ENCODE data around the gene CEACAM4. TPM values are rescaled to one million over a fixed set of nuclear protein-coding genes. Genes with fewer than 3 reads are reported as not detected.
"Not testable (repeated sequence)": the region's sequence is repeated elsewhere in the genome, so short reads cannot be mapped to it uniquely, and the experiment has no call there.

The CEACAM4 gene
- total RNA-seq = not detected

- H3K9me3 Mint-ChIP-seq (ENCODE audit: low read depth) = peaks cover 8% of the 10 kb centered on the region
- no peaks in the 10 kb centered on the region for H3K36me3 Mint-ChIP-seq (ENCODE audit: low read depth)
- DNase-seq = no peak
- intact Hi-C loops (cut with DNase I, micrococcal nuclease) = no loop called here
- no peak for ATAC-seq
- H3K4me1 Mint-ChIP-seq = no peaks in the 10 kb centered on the region
- no peak within 1 kb of the TSS for H3K27ac Mint-ChIP-seq
- no peak within 1 kb of the TSS for H3K4me3 Mint-ChIP-seq
- CTCF ChIA-PET = no interaction called here
- POLR2A ChIA-PET = no interaction called here
- H3K27me3 Mint-ChIP-seq = peaks cover 10% of the 10 kb centered on the region
Measured at GRCh38 chr19:41626877-41627276, at the start of gene CEACAM4. CEACAM4 (minus strand) TSS chr19:41627074; CDS start chr19:41626963, 111 bp downstream.

- peaks cover 38% of the 10 kb centered on the region for H3K27me3 Mint-ChIP-seq
- H3K27ac Mint-ChIP-seq = no peak overlapping the region
- ChIA-PET POLR2A (no interaction called here), CTCF (interaction anchor here (0.7 to 1.4 kb wide), 3 partner anchors 16 to 82 kb away, joined by 3 read pairs; no protein-coding TSS in a partner anchor)
- intact Hi-C loops (cut with DNase I, micrococcal nuclease) = no loop called here
- no peaks in the 10 kb centered on the region for H3K4me1 Mint-ChIP-seq
- DNase-seq (no peak), ATAC-seq (no peak)
- no peak overlapping the region for H3K4me3 Mint-ChIP-seq
- H3K9me3 Mint-ChIP-seq (ENCODE audit: low read depth) = peaks cover 1% of the 10 kb centered on the region
- H3K36me3 Mint-ChIP-seq (ENCODE audit: low read depth) = no peaks in the 10 kb centered on the region
Measured at GRCh38 chr19:41671486-41671885, 44.6 kb upstream of the CEACAM4 start.

DNA sequence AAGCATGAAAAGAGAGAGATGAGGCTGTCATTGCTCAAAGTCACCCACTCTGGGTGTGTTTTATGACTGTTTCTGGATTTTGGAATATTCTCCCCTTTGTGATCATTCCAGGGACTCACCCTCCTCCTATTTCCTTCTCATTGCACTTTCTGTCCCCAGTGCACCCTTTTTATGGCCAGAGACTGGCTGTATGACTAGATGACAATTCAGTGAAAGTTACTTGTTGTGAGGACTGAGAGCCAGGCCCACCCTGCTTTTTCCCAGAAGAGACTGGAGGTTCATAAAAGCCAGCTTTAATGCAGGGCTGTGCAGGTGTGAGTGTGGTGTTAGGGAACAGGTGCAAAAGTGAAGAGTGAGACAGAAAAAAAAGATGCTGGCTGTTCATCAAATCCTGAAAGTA, 43.9 kb upstream of the CEACAM4 start:
- ChIA-PET CTCF (interaction anchor here (0.7 to 1.4 kb wide), 4 partner anchors 15 to 83 kb away, joined by 3 read pairs; no protein-coding TSS in a partner anchor), POLR2A (interaction anchor here (0.6 kb wide), 1 partner anchor 17 kb away, joined by 5 read pairs; no protein-coding TSS in a partner anchor)
- no peaks in the 10 kb centered on the region for H3K4me1 Mint-ChIP-seq
- no peak overlapping the region for H3K27ac Mint-ChIP-seq
- peaks cover 6% of the 10 kb centered on the region for H3K9me3 Mint-ChIP-seq (ENCODE audit: low read depth)
- no peak for ATAC-seq
- H3K27me3 Mint-ChIP-seq = peaks cover 35% of the 10 kb centered on the region
- intact Hi-C loops (cut with DNase I, micrococcal nuclease) = no loop called here
- H3K36me3 Mint-ChIP-seq (ENCODE audit: low read depth) = no peaks in the 10 kb centered on the region
- no peak overlapping the region for H3K4me3 Mint-ChIP-seq
- DNase-seq = no peak

- H3K27me3 Mint-ChIP-seq = peaks cover 34% of the 10 kb centered on the region
- CTCF ChIA-PET = interaction anchor here (0.8 to 1.8 kb wide), 3 partner anchors 23 to 93 kb away, joined by 4 to 5 read pairs (median 4); no protein-coding TSS in a partner anchor
Measured at GRCh38 chr19:41668315-41668714, 41.4 kb upstream of the CEACAM4 start.

DNA sequence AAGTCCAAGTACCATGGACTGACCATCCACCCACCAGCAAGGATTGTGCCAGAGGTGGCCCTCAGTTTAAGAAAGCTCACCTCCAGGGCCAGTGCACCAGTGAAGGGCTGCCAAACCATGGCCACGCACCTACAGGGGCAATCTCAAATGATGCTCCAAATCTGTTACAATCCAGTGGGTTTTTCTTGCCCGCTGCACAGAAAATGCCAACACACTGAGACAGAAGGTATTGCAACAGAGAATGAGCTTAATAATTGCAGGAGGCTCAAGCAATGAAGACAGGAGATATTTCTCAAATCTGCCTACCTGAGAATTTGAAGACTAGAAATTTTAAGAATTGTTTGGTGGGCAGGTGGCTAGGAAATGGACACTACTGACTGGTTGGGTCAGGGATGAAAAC, 39.2 kb upstream of the CEACAM4 start:
- Mint-ChIP-seq H3K4me1 (no peaks in the 10 kb centered on the region), H3K36me3 (ENCODE audit: low read depth) (no peaks in the 10 kb centered on the region), H3K27me3 (peaks cover 25% of the 10 kb centered on the region), H3K9me3 (ENCODE audit: low read depth) (peaks cover 18% of the 10 kb centered on the region), H3K4me3 (no peak overlapping the region), H3K27ac (no peak overlapping the region)
- ATAC-seq (no peak), DNase-seq (no peak)
- ChIA-PET CTCF (interaction anchor here (1.0 kb wide), 1 partner anchor 24 kb away, joined by 4 read pairs; no protein-coding TSS in a partner anchor), POLR2A (interaction anchor here (0.7 kb wide), 1 partner anchor 172 kb away, joined by 6 read pairs; no protein-coding TSS in a partner anchor)
- intact Hi-C loops (cut with DNase I, micrococcal nuclease) = no loop called here

More at GRCh38 chr19:41668315-41668714, 41.4 kb upstream of the CEACAM4 start:
- H3K27ac Mint-ChIP-seq = no peak overlapping the region
- intact Hi-C loops (cut with DNase I, micrococcal nuclease) = no loop called here
- DNase-seq = no peak
- H3K9me3 Mint-ChIP-seq (ENCODE audit: low read depth) = peaks cover 18% of the 10 kb centered on the region
- POLR2A ChIA-PET = no interaction called here
- H3K36me3 Mint-ChIP-seq (ENCODE audit: low read depth) = no peaks in the 10 kb centered on the region
- ATAC-seq = no peak
- no peak overlapping the region for H3K4me3 Mint-ChIP-seq
- no peaks in the 10 kb centered on the region for H3K4me1 Mint-ChIP-seq

GRCh38 chr19:41657157-41657556, 30.3 kb upstream of the CEACAM4 start:
- Mint-ChIP-seq H3K4me1 (peaks cover 6% of the 10 kb centered on the region), H3K4me3 (no peak overlapping the region), H3K36me3 (ENCODE audit: low read depth) (peaks cover 2% of the 10 kb centered on the region), H3K27ac (no peak overlapping the region), H3K27me3 (peaks cover 41% of the 10 kb centered on the region), H3K9me3 (ENCODE audit: low read depth) (peaks cover 6% of the 10 kb centered on the region)
- DNase-seq (no peak), ATAC-seq (no peak)
- intact Hi-C loops (cut with DNase I, micrococcal nuclease) = no loop called here
- ChIA-PET POLR2A (no interaction called here), CTCF (interaction anchor here (0.6 to 13.6 kb wide), 7 partner anchors 10 to 96 kb away, joined by 3 to 143 read pairs (median 4); no protein-coding TSS in a partner anchor)

GRCh38 chr19:41656756-41657155, 29.9 kb upstream of the CEACAM4 start:
- POLR2A ChIA-PET; H3K9me3 Mint-ChIP-seq (ENCODE audit: low read depth); H3K4me3 Mint-ChIP-seq; intact Hi-C loops (cut with DNase I, micrococcal nuclease); H3K4me1 Mint-ChIP-seq; H3K27ac Mint-ChIP-seq; H3K36me3 Mint-ChIP-seq (ENCODE audit: low read depth): not testable (repeated sequence)
- peaks cover 44% of the 10 kb centered on the region for H3K27me3 Mint-ChIP-seq
- peak; percentile 26 for DNase-seq
- ATAC-seq = peak; percentile 55
- CTCF ChIA-PET = interaction anchor here (0.8 to 13.6 kb wide), 5 partner anchors 9 to 50 kb away, joined by 3 to 143 read pairs (median 5); no protein-coding TSS in a partner anchor

DNA sequence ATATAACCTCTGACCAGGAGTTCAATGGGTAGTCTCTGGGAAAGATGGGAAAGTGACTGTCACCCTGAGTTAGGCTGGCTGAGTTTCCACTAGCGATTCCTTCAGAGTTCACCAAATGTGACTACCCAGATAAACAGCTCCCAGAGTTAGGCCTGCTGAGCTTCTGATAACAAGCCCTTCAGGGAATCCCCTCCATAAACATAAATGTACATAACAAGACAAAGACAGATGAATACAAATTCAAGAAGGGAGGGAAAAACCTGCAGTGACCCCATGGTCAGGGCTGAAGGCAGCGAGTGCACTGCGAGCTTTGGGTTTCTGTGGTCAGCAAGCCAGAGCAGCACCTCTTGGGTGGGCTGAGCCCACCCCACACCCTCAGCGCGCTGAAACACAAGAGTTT, 25.4 kb upstream of the CEACAM4 start:
- no peak overlapping the region for H3K27ac Mint-ChIP-seq
- H3K36me3 Mint-ChIP-seq (ENCODE audit: low read depth) = peaks cover 2% of the 10 kb centered on the region
- DNase-seq = no peak
- H3K4me1 Mint-ChIP-seq = peaks cover 5% of the 10 kb centered on the region
- ATAC-seq = no peak
- peaks cover 6% of the 10 kb centered on the region for H3K9me3 Mint-ChIP-seq (ENCODE audit: low read depth)
- POLR2A ChIA-PET = interaction anchor here (0.6 kb wide), 1 partner anchor 952 kb away, joined by 3 read pairs; no protein-coding TSS in a partner anchor
- intact Hi-C loops (cut with DNase I, micrococcal nuclease) = no loop called here
- H3K4me3 Mint-ChIP-seq = no peak overlapping the region
- CTCF ChIA-PET = interaction anchor here (0.7 to 13.6 kb wide), 8 partner anchors 9 to 141 kb away, joined by 3 to 143 read pairs (median 4); partner anchors contain the start of gene CEACAM7
- peaks cover 40% of the 10 kb centered on the region for H3K27me3 Mint-ChIP-seq

DNA sequence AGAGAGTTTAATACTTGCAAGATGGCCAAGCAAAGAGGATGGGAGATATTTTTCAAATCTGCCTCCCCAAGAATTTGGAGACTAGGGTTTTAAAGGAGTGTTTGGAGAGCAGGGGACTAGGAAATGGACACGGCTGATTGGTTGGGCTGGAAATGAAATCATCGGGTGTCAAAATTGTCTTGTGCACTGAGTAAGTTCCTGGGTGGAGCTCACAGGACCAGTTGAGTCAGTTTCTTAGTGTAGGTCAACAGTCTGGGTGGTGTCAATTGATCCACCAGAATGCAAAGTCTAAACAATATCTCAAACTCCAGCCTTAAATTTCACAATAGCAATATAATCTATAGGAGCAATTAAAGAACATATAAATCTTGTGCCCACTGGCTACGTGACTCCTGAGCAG, 23.0 kb upstream of the CEACAM4 start:
- Mint-ChIP-seq H3K36me3 (ENCODE audit: low read depth) (peaks cover 2% of the 10 kb centered on the region), H3K9me3 (ENCODE audit: low read depth) (peaks cover 6% of the 10 kb centered on the region), H3K27me3 (peaks cover 38% of the 10 kb centered on the region), H3K27ac (no peak overlapping the region), H3K4me3 (no peak overlapping the region), H3K4me1 (no peaks in the 10 kb centered on the region)
- CTCF ChIA-PET = interaction anchor here (1.1 to 13.6 kb wide), 5 partner anchors 11 to 143 kb away, joined by 3 to 143 read pairs (median 5); no protein-coding TSS in a partner anchor
- intact Hi-C loops (cut with DNase I, micrococcal nuclease) = no loop called here
- DNase-seq = no peak
- POLR2A ChIA-PET = interaction anchor here (0.6 kb wide), 1 partner anchor 360 kb away, joined by 4 read pairs; no protein-coding TSS in a partner anchor
- no peak for ATAC-seq

DNA sequence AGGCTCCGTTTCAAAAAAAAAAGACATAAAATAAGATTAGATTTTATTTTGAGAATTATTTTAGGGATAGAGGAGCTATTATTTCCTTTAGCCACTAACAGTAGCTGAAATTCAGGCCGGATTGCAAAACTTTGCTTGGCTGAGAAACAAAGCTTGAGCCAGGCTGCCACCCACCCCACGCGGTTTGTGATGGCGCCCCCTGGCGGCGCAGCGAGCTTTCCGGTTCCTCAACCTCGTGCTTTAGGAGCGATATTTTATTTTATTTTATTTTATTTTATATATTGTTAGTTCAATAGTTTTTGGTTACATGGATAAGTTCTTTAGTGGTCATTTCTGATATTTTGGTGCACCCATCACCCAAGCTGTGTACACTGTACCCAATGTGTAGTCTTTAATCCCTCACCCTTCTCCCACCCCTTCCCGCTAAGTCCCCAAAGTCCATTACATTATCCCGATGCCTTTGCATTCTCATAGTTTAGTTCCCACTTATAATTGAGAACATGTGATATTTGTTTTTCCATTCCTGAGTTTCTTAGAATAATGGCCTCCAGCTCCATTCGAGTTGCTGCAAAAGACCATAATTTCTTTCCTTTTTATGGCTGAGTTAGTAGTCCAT, 19.8 kb upstream of the CEACAM4 start:
- peaks cover 27% of the 10 kb centered on the region for H3K27me3 Mint-ChIP-seq
- POLR2A ChIA-PET = interaction anchor here (0.6 kb wide), 1 partner anchor 217 kb away, joined by 3 read pairs; no protein-coding TSS in a partner anchor
- no peak overlapping the region for H3K4me3 Mint-ChIP-seq

GRCh38 chr19:41641879-41642485, 15.1 kb upstream of the CEACAM4 start:
- DNase-seq (peak; percentile 82), ATAC-seq (peak; percentile 76)
- intact Hi-C loops (cut with DNase I, micrococcal nuclease) = loop anchor here (5.0 kb wide), 4 partner anchors 50 to 145 kb away; partner anchors contain the start of gene CEACAM5 (in 1 of the 2)
- H3K9me3 Mint-ChIP-seq (ENCODE audit: low read depth) = no peaks in the 10 kb centered on the region
- POLR2A ChIA-PET = no interaction called here
- no peaks in the 10 kb centered on the region for H3K36me3 Mint-ChIP-seq (ENCODE audit: low read depth)
- CTCF ChIA-PET = interaction anchor here (0.6 to 8.6 kb wide), 52 partner anchors 11 to 908 kb away, joined by 3 to 143 read pairs (median 4); partner anchors contain the start of gene CEACAM7
- no peak overlapping the region for H3K27ac Mint-ChIP-seq
- peaks cover 19% of the 10 kb centered on the region for H3K4me1 Mint-ChIP-seq
- H3K4me3 Mint-ChIP-seq = no peak overlapping the region
- H3K27me3 Mint-ChIP-seq = peaks cover 7% of the 10 kb centered on the region

More for the DNA sequence above, 19.8 kb upstream of the CEACAM4 start:
- peaks cover 4% of the 10 kb centered on the region for H3K4me1 Mint-ChIP-seq
- no peaks in the 10 kb centered on the region for H3K36me3 Mint-ChIP-seq (ENCODE audit: low read depth)
- no peaks in the 10 kb centered on the region for H3K9me3 Mint-ChIP-seq (ENCODE audit: low read depth)
- no peak for ATAC-seq
- CTCF ChIA-PET = interaction anchor here (0.6 to 13.6 kb wide), 37 partner anchors 8 to 1567 kb away, joined by 3 to 143 read pairs (median 4); no protein-coding TSS in a partner anchor
- peak; percentile 77 for DNase-seq
- intact Hi-C loops (cut with DNase I, micrococcal nuclease) = no loop called here
- H3K27ac Mint-ChIP-seq = no peak overlapping the region

Data from activated CD4-positive, alpha-beta T cell treated with anti-CD3 and anti-CD28 coated beads for 36 hours (primary cell).